K562 (cell line): ENCODE data around the gene WIPF2. TPM values are rescaled to one million over a fixed set of nuclear protein-coding genes. Genes with fewer than 3 reads are reported as not detected.

Source experiments
- ATAC-seq: fragments of 200-7000 bp; cut with Tn5 transposase; 3 replicates; pipeline ENCODE4 v1.9.1; 2020; ENCODE audit warnings: moderate library complexity
- BruUV-seq: library from RNA; stranded (reverse); fragments of 400-500 nt; replicated peaks from 2 replicates; lab custom pipeline; 2021; lab: Mats Ljungman, UMichigan
- CTCF ChIA-PET: fragments of 300-600 bp; formaldehyde crosslinking; extraction: SDS; loops from one replicate; lab custom pipeline; 2021; ENCODE audit warnings: low intra/inter-chr PET ratio; lab: Yijun Ruan, JAX
- POLR2A ChIA-PET: fragments of 300-600, 350-650 bp; sonication (Branson Sonifier 250); formaldehyde crosslinking; extraction: SDS; loops from one replicate; lab custom pipeline; 2021; ENCODE audit warnings: antibody characterized with exemption, inconsistent platforms; lab: Yijun Ruan, JAX
- DNase-seq, 4 experiments: peaks; one replicate each; pipeline versions ENCODE4 v3.0.0 to v3.0.0-alpha.2; 2011 to 2018; ENCODE audit warnings: low spot score in 3 of 4, mixed read lengths in 3 of 4; ENCODE audit errors: extremely low read depth in 1 of 4
- FAIRE-seq: peaks from 2 replicates; lab custom pipeline; 2011; peaks lifted over from hg19 to GRCh38; lab: Jason Lieb, UNC
- H2AFZ ChIP-seq: 2 replicates; pipeline ENCODE4 v1.6.0; 2011; ENCODE audit warnings: low read depth, low read length, control low read depth, inconsistent platforms
- H3K27ac ChIP-seq: fragments of 200-600 bp; 3 replicates; pipeline ENCODE4 v1.8.0; 2011; ENCODE audit warnings: low read depth, mild to moderate bottlenecking, control low read depth, inconsistent platforms, low read length, moderate library complexity, mixed read lengths; ENCODE audit errors: extremely low read depth
- H3K27me3 ChIP-seq, 2 experiments: fragments of 300-600 bp in 1 of 2; 2 replicates in 1 of 2; 3 replicates in 1 of 2; pipeline versions ENCODE4 v1.6.0 to v1.8.0; 2011; ENCODE audit warnings: inconsistent platforms in 2 of 2, low read length in 2 of 2, mild to moderate bottlenecking in 1 of 2, mixed read lengths in 1 of 2, moderate library complexity in 1 of 2; ENCODE audit not compliant: control insufficient read depth in 2 of 2, insufficient read depth in 2 of 2
- H3K36me3 ChIP-seq: fragments of 300-600 bp; 3 replicates; pipeline ENCODE4 v1.8.0; 2011; ENCODE audit warnings: mild to moderate bottlenecking, low read length, inconsistent platforms; ENCODE audit not compliant: control insufficient read depth, insufficient read depth
- H3K4me1 ChIP-seq, 2 experiments: fragments of 200-600 bp in 1 of 2; replicated peaks in 1 of 2; 2 replicates in 1 of 2; 3 replicates in 1 of 2; pipeline versions ENCODE4 v1.5.1 to v1.8.0; 2011; ENCODE audit warnings: inconsistent platforms in 2 of 2, low read length in 2 of 2, mild to moderate bottlenecking in 1 of 2, mixed read lengths in 1 of 2, moderate library complexity in 1 of 2; ENCODE audit not compliant: control insufficient read depth in 2 of 2, insufficient read depth in 2 of 2
- H3K4me2 ChIP-seq: 2 replicates; pipeline ENCODE4 v1.6.1; 2011; ENCODE audit warnings: low read length, control low read depth, inconsistent platforms, mixed read lengths; ENCODE audit not compliant: insufficient read depth
- H3K4me3 ChIP-seq: fragments of 200-600 bp; sonication (generic), shearing (Covaris generic); 2 replicates; pipeline ENCODE4 v1.5.1; 2016; ENCODE audit warnings: control low read depth, inconsistent platforms
- H3K79me2 ChIP-seq: fragments of 200-600 bp; 3 replicates; pipeline ENCODE4 v1.8.0; 2011; ENCODE audit warnings: low read length, inconsistent platforms; ENCODE audit not compliant: control insufficient read depth, insufficient read depth
- H3K9ac ChIP-seq, 2 experiments: 2 replicates each; pipeline versions ENCODE4 v1.6.0 to v1.6.1; 2011; ENCODE audit warnings: low read depth in 2 of 2, low read length in 2 of 2, control low read depth in 1 of 2, inconsistent platforms in 1 of 2, mild to moderate bottlenecking in 1 of 2, mixed read lengths in 1 of 2; ENCODE audit not compliant: insufficient read depth in 1 of 2
- H3K9me1 ChIP-seq: one replicate; pipeline ENCODE4 v1.6.0; 2011; ENCODE audit warnings: inconsistent platforms, mild to moderate bottlenecking, low read length, moderate library complexity; ENCODE audit not compliant: control insufficient read depth, insufficient read depth
- H3K9me3 ChIP-seq: replicated peaks from 2 replicates; pipeline ENCODE4 v1.5.1; 2011; ENCODE audit warnings: low read depth, low read length, inconsistent platforms; ENCODE audit not compliant: control insufficient read depth, insufficient read depth
- H4K20me1 ChIP-seq: replicated peaks from 2 replicates; pipeline ENCODE4 v1.6.1; 2011; ENCODE audit warnings: low read length, inconsistent platforms, mixed read lengths; ENCODE audit not compliant: control insufficient read depth, insufficient read depth
- NR2C2 ChIP-seq, 2 experiments: fragments of 200-800 bp in 1 of 2; sonication (Bioruptor generic) in 1 of 2; sonication (generic) in 1 of 2; formaldehyde crosslinking in 1 of 2; IDR thresholded peaks; 2 replicates each; pipeline versions ENCODE4 v1.6.1 to v1.8.0; 2016 to 2022; ENCODE audit warnings: mild to moderate bottlenecking in 1 of 2, missing compliant biosample characterization in 1 of 2, missing genetic modification characterization in 1 of 2, missing genetic modification reagents in 1 of 2
- SOX6 ChIP-seq: fragments of 450-650 bp; IDR thresholded peaks from 2 replicates; pipeline ENCODE4 v1.6.1; 2014; ENCODE audit warnings: mild to moderate bottlenecking
- ZBTB7A ChIP-seq: IDR thresholded peaks from 2 replicates; pipeline ENCODE4 v1.6.1; 2011; ENCODE audit warnings: low read depth, mild to moderate bottlenecking, low read length, moderate library complexity, borderline replicate concordance; ENCODE audit not compliant: control insufficient read depth
- ZNF316 ChIP-seq: fragments of 450-650 bp; IDR thresholded peaks from 2 replicates; pipeline ENCODE4 v1.6.1; 2016
- WGBS: fragments of 100-300 bp; shearing (Covaris generic); methylation state at CpG from one replicate; pipeline ENCODE4 v1.1.6; 2016; ENCODE audit warnings: low coverage, mixed read lengths; ENCODE audit not compliant: insufficient coverage; ENCODE audit errors: missing lambda C conversion rate; 5-methylcytosine and 5-hydroxymethylcytosine counted together
- in situ Hi-C: fragments of 300-500 bp; cut with MboI; formaldehyde crosslinking; loops from 4 replicates; pipeline ENCODE4 v1.15.0; 2018; ENCODE audit warnings: inconsistent platforms, mixed read lengths
- intact Hi-C: fragments of 100-400 bp; cut with micrococcal nuclease; formaldehyde crosslinking; loops from 2 replicates; pipeline ENCODE4 v1.14.2; 2022
- polyA plus RNA-seq, 8 experiments: library from polyadenylated mRNA; depleted of rRNA in 4 of 8; stranded (reverse) in 5 of 8; unstranded in 3 of 8; fragments of >200 nt; fragmentation: Nextera tagmentation in 2 of 8; fragmentation: Illumina TruSeq in 1 of 8; extraction: Ambion mirVana in 2 of 8; extraction: Trizol in 1 of 8; gene quantifications; 2 replicates each; pipeline versions ENCODE4 v1.2.1 to v1.2.3, GENCODE V29; 2011 to 2014; ENCODE audit warnings: inconsistent platforms in 1 of 8, missing spikeins in 1 of 8
- total RNA-seq, 7 experiments: library from RNA; depleted of rRNA in 6 of 7; stranded (reverse); fragments of >200 nt in 6 of 7; fragmentation: Illumina TruSeq in 2 of 7; extraction: Trizol in 2 of 7; gene quantifications; 2 replicates each; pipeline versions ENCODE4 v1.2.1 to v1.2.3, GENCODE V29; 2011 to 2021; ENCODE audit warnings: low replicate concordance in 1 of 7

Gene WIPF2
- total and polyA plus RNA-seq, 9 of the 15 experiments (the other 6 are each of a cell fraction or from before 2014, with no cell fraction given): 3.6 to 15.0 (median 5.3) TPM

- TF ChIP-seq NR2C2 (CRISPR knock-in tag; IDR thresholded peaks at IDR 0.05) (no peak), NR2C2 (tag; IDR thresholded peaks at IDR 0.05) (no peak), SOX6 (no peak)
Observed at GRCh38 chr17:40260528-40260927, 41.4 kb downstream of the WIPF2 start (continued).

- Histone ChIP-seq H3K27ac (no peak overlapping the region), H3K4me1 (peaks cover 22 to 24% of the 10 kb centered on the region in 2 experiments; a peak in 4 of 5 replicates), H3K4me2 (peak overlapping the region; percentile 38), H3K36me3 (peaks cover 56% of the 10 kb centered on the region; the same call in 2 of the 3 replicates), H3K9me1 (no peaks in the 10 kb centered on the region), H3K27me3 (no peaks in the 10 kb centered on the region), H3K9me3 (no peaks in the 10 kb centered on the region), H3K9ac (peak overlapping the region in 1 of 2 experiments; percentile 78; a peak in 1 of 4 replicates), H3K79me2 (no peaks in the 10 kb centered on the region), H3K4me3 (no peak overlapping the region), H2AFZ (no peak overlapping the region), H4K20me1 (0 out of 2 replicates have a peak, but pooled peaks cover 3% of the 10 kb centered on the region)
- TF ChIP-seq ZNF316: no peak
- TF ChIP-seq ZBTB7A: peak; percentile 25; the same call in 1 of the 2 replicates
- no peak for DNase-seq
- ChIA-PET POLR2A (interaction anchor here (0.6 kb wide), 1 partner anchor 104 kb away, joined by 3 read pairs; no protein-coding TSS in a partner anchor), CTCF (no interaction called here)
- intact Hi-C loops (no loop called here), in situ Hi-C loops (no loop called here)
- FAIRE-seq: no peak
- ATAC-seq: peak; percentile 26; the same call in 2 of the 3 replicates
- WGBS: 82% methylated on average over 12 of the region's 21 CpGs
- no TSS peak for BruUV-seq
Observed at GRCh38 chr17:40264458-40265185, 45.5 kb downstream of the WIPF2 start.
